Neural cell (in vitro differentiated cells): ENCODE measurements around the gene EIF4G3.

ENCODE experiments used
- CTCF ChIP-seq: fragments of 450-650 bp; IDR thresholded peaks from 2 replicates; pipeline ENCODE4 v1.5.1; 2014; ENCODE audit warnings: antibody characterized with exemption, mild to moderate bottlenecking, moderate library complexity; ENCODE audit not compliant: poor library complexity, severe bottlenecking
- EP300 ChIP-seq: fragments of 450-650 bp; conservative IDR thresholded peaks from 2 replicates; pipeline ENCODE4 v1.6.1; 2014; ENCODE audit warnings: antibody characterized with exemption, mild to moderate bottlenecking, moderate library complexity; ENCODE audit not compliant: poor library complexity, severe bottlenecking
- EZH2 ChIP-seq: fragments of 200-600, 300-800 bp; shearing (Covaris generic), sonication (generic); IDR thresholded peaks from 2 replicates; pipeline ENCODE4 v1.6.1; 2014; ENCODE audit warnings: antibody characterized with exemption, low read length, borderline replicate concordance, mild to moderate bottlenecking; ENCODE audit not compliant: insufficient read depth, poor library complexity, severe bottlenecking
- MXI1 ChIP-seq: fragments of 450-650 bp; conservative IDR thresholded peaks from 2 replicates; pipeline ENCODE4 v1.6.1; 2014; ENCODE audit warnings: antibody characterized with exemption, mild to moderate bottlenecking; ENCODE audit not compliant: poor library complexity, severe bottlenecking
- POLR2AphosphoS5 ChIP-seq: IDR thresholded peaks from 2 replicates; pipeline ENCODE4 v1.6.1; 2012
- RAD21 ChIP-seq: fragments of 450-650 bp; conservative IDR thresholded peaks from 2 replicates; pipeline ENCODE4 v1.6.1; 2014; ENCODE audit warnings: antibody characterized with exemption, mild to moderate bottlenecking, moderate library complexity
- TAF1 ChIP-seq: IDR thresholded peaks from 2 replicates; pipeline ENCODE4 v1.6.1; 2012; ENCODE audit warnings: low read depth

DNA sequence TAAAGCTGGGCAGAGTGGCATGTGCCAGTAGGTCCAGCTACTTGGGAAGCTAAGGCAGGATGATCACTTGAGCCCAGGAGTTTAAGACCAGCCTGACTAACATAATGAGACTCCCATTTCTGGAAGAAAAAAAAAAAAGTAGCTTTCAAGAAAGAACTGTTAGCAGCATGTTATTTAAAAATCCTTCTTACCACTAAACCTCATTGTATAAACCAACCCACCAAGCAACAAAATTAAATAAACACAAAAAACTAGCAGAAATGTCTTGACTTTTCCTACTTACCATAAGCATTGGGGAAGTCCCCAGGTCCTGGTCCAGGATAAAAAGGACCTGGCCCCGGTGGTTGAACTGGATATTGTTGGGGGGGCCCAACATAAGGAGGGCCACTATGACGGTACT is 196.6 kb downstream of the EIF4G3 start:
- TF ChIP-seq POLR2AphosphoS5, result no peak
- no peak for TF ChIP-seq CTCF
- TF ChIP-seq MXI1, result no peak
- no peak for TF ChIP-seq EP300
- TF ChIP-seq RAD21, result no peak
- TF ChIP-seq EZH2, result no peak
- TF ChIP-seq TAF1, result no peak
